WTC11 (cell line): ENCODE data around the gene SNX11. TPM values are rescaled to one million over a fixed set of nuclear protein-coding genes. Genes with fewer than 3 reads are reported as not detected.

Source experiments
- ATAC-seq: fragments of 200-7000 bp; cut with Tn5 transposase; 2 replicates; pipeline ENCODE4 v1.10.0; 2021; ENCODE audit warnings: mild to moderate bottlenecking, moderate library complexity
- CTCF ChIA-PET: fragments of 300-600 bp; sonication (Branson Sonifier 250); formaldehyde crosslinking; loops from one replicate; lab custom pipeline; 2021; ENCODE audit warnings: antibody characterized with exemption; lab: Charles Lee
- POLR2A ChIA-PET: fragments of 350-600 bp; sonication (Branson Sonifier 250); formaldehyde crosslinking; loops from one replicate; lab custom pipeline; 2021; ENCODE audit warnings: antibody characterized with exemption; lab: Charles Lee
- DNase-seq: peaks from one replicate; pipeline ENCODE4 v3.0.0; 2021; ENCODE audit warnings: low spot score
- H3K27ac Mint-ChIP-seq: 2 replicates; pipeline ENCODE4 v1.8.0; 2021; ENCODE audit warnings: mixed read lengths
- H3K27me3 Mint-ChIP-seq: 2 replicates; pipeline ENCODE4 v1.8.0; 2021; ENCODE audit warnings: low read depth, mild to moderate bottlenecking, moderate library complexity, mixed read lengths
- H3K36me3 Mint-ChIP-seq: 2 replicates; pipeline ENCODE4 v1.8.0; 2021; ENCODE audit warnings: mixed read lengths
- H3K4me1 Mint-ChIP-seq: 2 replicates; pipeline ENCODE4 v1.8.0; 2022; ENCODE audit warnings: mixed read lengths
- H3K4me3 Mint-ChIP-seq: 2 replicates; pipeline ENCODE4 v1.8.0; 2021; ENCODE audit warnings: mild to moderate bottlenecking, moderate library complexity, mixed read lengths
- H3K9me3 Mint-ChIP-seq: 2 replicates; pipeline ENCODE4 v1.8.0; 2021; ENCODE audit warnings: mixed read lengths
- ATF3 ChIP-seq: sonication (generic); formaldehyde crosslinking; conservative IDR thresholded peaks from 2 replicates; pipeline ENCODE4 v1.8.1; 2022; ENCODE audit warnings: mild to moderate bottlenecking, missing genetic modification reagents
- CBFB ChIP-seq: sonication (generic); formaldehyde crosslinking; IDR thresholded peaks from 2 replicates; pipeline ENCODE4 v1.8.1; 2022; ENCODE audit warnings: mild to moderate bottlenecking, low read depth, missing genetic modification reagents
- CDX4 ChIP-seq: fragments of 250-450 bp; sonication (Bioruptor Pico); IDR thresholded peaks from 2 replicates; pipeline ENCODE4 v1.9.0; 2021; ENCODE audit warnings: moderate library complexity, mild to moderate bottlenecking, inconsistent platforms, borderline replicate concordance
- CREB1 ChIP-seq: sonication (generic); formaldehyde crosslinking; IDR thresholded peaks from 2 replicates; pipeline ENCODE4 v1.8.0; 2023; ENCODE audit warnings: mild to moderate bottlenecking, missing genetic modification reagents
- JAZF1 ChIP-seq: fragments of 250-450 bp; sonication (Bioruptor Pico); IDR thresholded peaks from 2 replicates; pipeline ENCODE4 v1.9.0; 2021; ENCODE audit warnings: moderate library complexity, mild to moderate bottlenecking, inconsistent platforms
- KAT7 ChIP-seq: sonication (generic); formaldehyde crosslinking; IDR thresholded peaks from 2 replicates; pipeline ENCODE4 v1.8.1; 2023; ENCODE audit warnings: missing genetic modification reagents, mild to moderate bottlenecking, borderline replicate concordance
- MAX ChIP-seq: sonication (generic); formaldehyde crosslinking; IDR thresholded peaks from 2 replicates; pipeline ENCODE4 v1.8.0; 2022; ENCODE audit warnings: mild to moderate bottlenecking, missing genetic modification reagents
- MYBL2 ChIP-seq: sonication (generic); formaldehyde crosslinking; IDR thresholded peaks from 2 replicates; pipeline ENCODE4 v1.8.1; 2023; ENCODE audit warnings: mild to moderate bottlenecking, moderate library complexity, missing genetic modification reagents
- NFATC4 ChIP-seq: fragments of 250-450 bp; sonication (Bioruptor Pico); IDR thresholded peaks from 2 replicates; pipeline ENCODE4 v1.9.0; 2021; ENCODE audit warnings: mild to moderate bottlenecking
- PRDM15 ChIP-seq: sonication (generic); formaldehyde crosslinking; IDR thresholded peaks from 2 replicates; pipeline ENCODE4 v1.8.0; 2022; ENCODE audit warnings: missing genetic modification reagents
- SMAD4 ChIP-seq: sonication (generic); formaldehyde crosslinking; IDR thresholded peaks from 2 replicates; pipeline ENCODE4 v1.8.0; 2022; ENCODE audit warnings: mild to moderate bottlenecking, missing genetic modification reagents
- SP1 ChIP-seq: sonication (generic); formaldehyde crosslinking; conservative IDR thresholded peaks from 2 replicates; pipeline ENCODE4 v1.8.1; 2022; ENCODE audit warnings: missing genetic modification reagents
- TCF7 ChIP-seq: sonication (generic); formaldehyde crosslinking; IDR thresholded peaks from 2 replicates; pipeline ENCODE4 v1.8.0; 2022; ENCODE audit warnings: mild to moderate bottlenecking, low read depth, missing genetic modification reagents, moderate library complexity
- TEAD1 ChIP-seq: sonication (generic); formaldehyde crosslinking; IDR thresholded peaks from 2 replicates; pipeline ENCODE4 v1.8.0; 2022; ENCODE audit warnings: mild to moderate bottlenecking, missing genetic modification reagents
- TEAD4 ChIP-seq: sonication (generic); formaldehyde crosslinking; IDR thresholded peaks from 2 replicates; pipeline ENCODE4 v1.8.0; 2022; ENCODE audit warnings: mild to moderate bottlenecking, missing genetic modification reagents
- USF1 ChIP-seq: sonication (generic); formaldehyde crosslinking; IDR thresholded peaks from 2 replicates; pipeline ENCODE4 v1.8.0; 2022; ENCODE audit warnings: mild to moderate bottlenecking, missing genetic modification reagents
- ZBTB21 ChIP-seq: sonication (generic); formaldehyde crosslinking; IDR thresholded peaks from 2 replicates; pipeline ENCODE4 v1.8.1; 2023; ENCODE audit warnings: mild to moderate bottlenecking, missing genetic modification reagents, borderline replicate concordance
- ZNF138 ChIP-seq: sonication (generic); formaldehyde crosslinking; conservative IDR thresholded peaks from 2 replicates; pipeline ENCODE4 v1.8.1; 2022; ENCODE audit warnings: mild to moderate bottlenecking, moderate library complexity, missing genetic modification reagents
- ZNF396 ChIP-seq: fragments of 250-450 bp; sonication (Bioruptor Pico); IDR thresholded peaks from 2 replicates; pipeline ENCODE4 v1.8.0; 2021; ENCODE audit warnings: mild to moderate bottlenecking, moderate library complexity, borderline replicate concordance
- ZNF532 ChIP-seq: fragments of 250-450 bp; sonication (Bioruptor Pico); IDR thresholded peaks from 2 replicates; pipeline ENCODE4 v1.9.0; 2021; ENCODE audit warnings: mild to moderate bottlenecking, borderline replicate concordance
- ZNF671 ChIP-seq: fragments of 250-450 bp; sonication (Bioruptor Pico); IDR thresholded peaks from 2 replicates; pipeline ENCODE4 v1.8.0; 2021; ENCODE audit warnings: mild to moderate bottlenecking
- total RNA-seq: library from RNA; stranded (reverse); gene quantifications from 3 replicates; pipeline ENCODE4 v1.2.3, GENCODE V29; 2021
- TF ChIP-seq, protein P1 (sequence below): sonication (generic); formaldehyde crosslinking; IDR thresholded peaks from 2 replicates; pipeline ENCODE4 v1.8.1; 2023; ENCODE audit warnings: mild to moderate bottlenecking, missing genetic modification reagents, moderate library complexity
- TF ChIP-seq, protein P2 (sequence below): sonication (generic); formaldehyde crosslinking; IDR thresholded peaks from 2 replicates; pipeline ENCODE4 v1.8.1; 2023; ENCODE audit warnings: mild to moderate bottlenecking, missing genetic modification reagents

The SNX11 gene
- total RNA-seq, 1 experiment from 2014 or later = 24.5 TPM

GRCh38 chr17:48113201-48113676 lies 5.7 kb downstream of the SNX11 start:
- peaks cover 25% of the 10 kb centered on the region for H3K36me3 Mint-ChIP-seq
- CTCF ChIA-PET = interaction anchor here (0.6 to 1.3 kb wide), 3 partner anchors 20 to 108 kb away, joined by 3 to 4 read pairs (median 3); no protein-coding TSS in a partner anchor
- H3K4me1 Mint-ChIP-seq = peaks cover 8% of the 10 kb centered on the region
- H3K27me3 Mint-ChIP-seq = no peaks in the 10 kb centered on the region
- TF ChIP-seq TEAD1 (CRISPR knock-in tag) (no peak), TCF7 (CRISPR knock-in tag) (no peak), NFATC4 (CRISPR knock-in tag) (no peak), ZNF532 (no peak), ATF3 (CRISPR knock-in tag) (no peak), CREB1 (no peak), CBFB (no peak), SP1 (CRISPR knock-in tag) (no peak), MAX (no peak), PRDM15 (CRISPR knock-in tag) (no peak), SMAD4 (CRISPR knock-in tag) (no peak), ZBTB21 (CRISPR knock-in tag) (no peak), ZNF138 (no peak)
- TF ChIP-seq, protein P1, sequence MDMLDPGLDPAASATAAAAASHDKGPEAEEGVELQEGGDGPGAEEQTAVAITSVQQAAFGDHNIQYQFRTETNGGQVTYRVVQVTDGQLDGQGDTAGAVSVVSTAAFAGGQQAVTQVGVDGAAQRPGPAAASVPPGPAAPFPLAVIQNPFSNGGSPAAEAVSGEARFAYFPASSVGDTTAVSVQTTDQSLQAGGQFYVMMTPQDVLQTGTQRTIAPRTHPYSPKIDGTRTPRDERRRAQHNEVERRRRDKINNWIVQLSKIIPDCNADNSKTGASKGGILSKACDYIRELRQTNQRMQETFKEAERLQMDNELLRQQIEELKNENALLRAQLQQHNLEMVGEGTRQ (CRISPR knock-in tag) = no peak
- H3K9me3 Mint-ChIP-seq = no peaks in the 10 kb centered on the region
- POLR2A ChIA-PET = interaction anchor here (0.7 kb wide), 1 partner anchor 27 kb away, joined by 3 read pairs; no protein-coding TSS in a partner anchor
- no peak overlapping the region for H3K27ac Mint-ChIP-seq
- DNase-seq = no peak
- no peak for ATAC-seq
- H3K4me3 Mint-ChIP-seq = no peak overlapping the region

GRCh38 chr17:48121923-48122664 lies 14.5 kb downstream of the SNX11 start:
- Mint-ChIP-seq H3K4me3 (no peak overlapping the region), H3K27me3 (no peaks in the 10 kb centered on the region), H3K36me3 (peaks cover 41% of the 10 kb centered on the region), H3K9me3 (no peaks in the 10 kb centered on the region), H3K4me1 (no peaks in the 10 kb centered on the region), H3K27ac (no peak overlapping the region; the same call in 1 of the 2 replicates)
- DNase-seq = no peak
- no peak for ATAC-seq
- ChIA-PET POLR2A (no interaction called here), CTCF (interaction anchor here (1.4 to 1.7 kb wide), 2 partner anchors 42 to 96 kb away, joined by 8 to 9 read pairs; no protein-coding TSS in a partner anchor)
- TF ChIP-seq CDX4 (CRISPR knock-in tag) (no peak), TEAD4 (CRISPR knock-in tag) (no peak), MYBL2 (CRISPR knock-in tag) (no peak), KAT7 (CRISPR knock-in tag) (no peak), ZNF396 (no peak), ZNF671 (no peak), USF1 (CRISPR knock-in tag) (no peak), SP1 (CRISPR knock-in tag) (no peak), JAZF1 (CRISPR knock-in tag) (no peak)
- TF ChIP-seq, protein P2, sequence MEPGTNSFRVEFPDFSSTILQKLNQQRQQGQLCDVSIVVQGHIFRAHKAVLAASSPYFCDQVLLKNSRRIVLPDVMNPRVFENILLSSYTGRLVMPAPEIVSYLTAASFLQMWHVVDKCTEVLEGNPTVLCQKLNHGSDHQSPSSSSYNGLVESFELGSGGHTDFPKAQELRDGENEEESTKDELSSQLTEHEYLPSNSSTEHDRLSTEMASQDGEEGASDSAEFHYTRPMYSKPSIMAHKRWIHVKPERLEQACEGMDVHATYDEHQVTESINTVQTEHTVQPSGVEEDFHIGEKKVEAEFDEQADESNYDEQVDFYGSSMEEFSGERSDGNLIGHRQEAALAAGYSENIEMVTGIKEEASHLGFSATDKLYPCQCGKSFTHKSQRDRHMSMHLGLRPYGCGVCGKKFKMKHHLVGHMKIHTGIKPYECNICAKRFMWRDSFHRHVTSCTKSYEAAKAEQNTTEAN (CRISPR knock-in tag) = no peak
